HG03108 (cell line): ENCODE data around the gene DUSP15.
"Not testable (repeated sequence)": the region's sequence is repeated elsewhere in the genome, so short reads cannot be mapped to it uniquely, and the experiment has no call there.

Source experiments
- ATAC-seq: cut with Tn5 transposase; IDR thresholded peaks from one replicate; pipeline ENCODE4 v1.9.1; 2021; ENCODE audit warnings: moderate library complexity; ENCODE audit not compliant: unreplicated experiment

The DUSP15 gene

GRCh38 chr20:31824125-31824485, 46.2 kb downstream of the DUSP15 start:
- no peak for ATAC-seq

DNA sequence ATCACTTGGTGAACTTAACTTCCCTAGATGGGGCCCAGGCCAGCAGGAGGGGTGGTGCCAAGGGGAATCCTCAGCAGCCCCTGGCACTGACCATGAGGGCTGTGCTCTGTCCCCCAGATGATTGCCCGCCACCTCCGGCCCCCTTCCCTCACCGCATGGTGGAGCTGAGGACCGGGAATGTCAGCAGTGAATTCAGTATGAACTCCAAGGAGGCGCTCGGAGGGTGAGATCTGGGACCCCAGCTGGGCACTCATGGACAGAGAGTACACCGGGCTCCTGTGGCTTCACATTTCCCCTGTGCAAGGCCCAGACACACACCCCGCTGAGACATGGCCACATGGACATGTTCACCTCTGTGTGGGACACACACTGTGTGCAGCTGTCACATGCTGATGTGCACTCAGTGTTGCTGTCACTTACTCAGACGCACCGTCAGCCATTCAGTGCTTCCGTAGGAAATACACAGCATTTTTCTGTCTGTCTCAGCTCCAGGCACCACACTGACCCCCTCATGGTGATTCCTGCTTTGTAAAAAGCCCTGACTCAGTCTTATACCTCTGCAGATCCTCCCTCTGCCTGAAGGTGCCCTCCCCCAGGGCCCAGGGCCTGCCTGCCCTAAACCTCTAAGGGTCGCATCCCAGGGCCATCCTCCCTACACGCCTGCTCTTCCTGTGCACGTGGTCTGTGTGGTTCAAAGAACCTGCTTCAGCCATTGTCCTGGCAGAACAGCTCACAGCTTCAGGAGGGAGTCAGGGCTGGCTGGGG, 46.8 kb downstream of the DUSP15 start:
- no peak for ATAC-seq

GRCh38 chr20:31822421-31823330, 47.7 kb downstream of the DUSP15 start:
- ATAC-seq: no peak

DNA sequence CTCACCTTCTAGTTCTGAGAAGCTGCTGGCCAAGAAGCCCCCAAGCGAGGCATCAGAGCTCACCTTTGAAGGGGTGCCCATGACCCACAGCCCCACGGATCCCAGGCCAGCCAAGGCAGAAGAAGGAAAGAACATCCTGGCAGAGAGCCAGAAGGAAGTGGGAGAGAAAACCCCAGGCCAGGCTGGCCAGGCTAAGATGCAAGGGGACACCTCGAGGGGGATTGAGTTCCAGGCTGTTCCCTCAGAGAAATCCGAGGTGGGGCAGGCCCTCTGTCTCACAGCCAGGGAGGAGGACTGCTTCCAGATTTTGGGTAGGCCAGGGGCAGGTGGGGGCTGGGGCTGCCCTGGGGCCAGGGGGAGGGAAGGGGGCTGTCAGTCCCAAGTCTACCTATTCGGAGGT, 48.9 kb downstream of the DUSP15 start:
- no peak for ATAC-seq

GRCh38 chr20:31820228-31820627, 50.1 kb downstream of the DUSP15 start:
- no peak for ATAC-seq

DNA sequence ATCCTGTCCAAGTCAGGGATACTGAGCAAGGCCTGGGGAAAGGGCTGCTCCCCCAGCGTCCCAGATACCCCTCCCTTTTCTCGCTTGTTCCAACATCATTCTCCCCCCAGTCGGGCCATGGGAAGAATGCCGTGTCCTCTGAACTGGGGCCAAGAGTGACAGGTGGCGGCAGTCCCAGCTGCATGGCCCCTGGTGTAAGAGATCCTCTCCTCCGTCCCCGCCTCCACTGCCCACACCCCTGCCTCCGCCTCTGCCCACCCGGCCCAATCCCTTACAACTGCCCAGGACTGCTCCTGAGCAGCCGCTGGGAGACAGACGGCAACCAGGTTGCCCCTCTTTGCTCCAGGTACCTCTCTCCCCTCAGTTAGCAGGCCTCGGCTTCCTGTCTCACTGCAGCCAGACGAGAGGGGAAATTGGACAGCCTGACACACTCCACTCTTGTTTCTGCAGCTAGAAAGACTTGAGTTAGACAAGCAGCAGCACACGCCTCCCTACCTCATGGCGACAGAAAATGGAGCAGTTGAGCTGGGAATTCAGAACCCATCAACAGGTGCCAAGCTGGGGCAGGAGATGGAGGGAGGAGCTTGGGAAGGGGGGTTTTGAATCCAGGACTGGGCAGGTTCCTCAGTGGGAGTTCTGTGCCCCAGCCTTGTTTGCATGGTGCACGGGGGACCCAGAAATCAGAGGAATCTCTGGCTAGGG, 51.1 kb downstream of the DUSP15 start, which contains the start of gene MYLK2:
MYLK2 (plus strand) TSS at position 274 of the 702 bp plus-strand sequence; CDS start at position 499, 225 bp downstream.
- no peak for ATAC-seq

GRCh38 chr20:31818376-31818908, 51.9 kb downstream of the DUSP15 start:
- ATAC-seq: no peak

DNA sequence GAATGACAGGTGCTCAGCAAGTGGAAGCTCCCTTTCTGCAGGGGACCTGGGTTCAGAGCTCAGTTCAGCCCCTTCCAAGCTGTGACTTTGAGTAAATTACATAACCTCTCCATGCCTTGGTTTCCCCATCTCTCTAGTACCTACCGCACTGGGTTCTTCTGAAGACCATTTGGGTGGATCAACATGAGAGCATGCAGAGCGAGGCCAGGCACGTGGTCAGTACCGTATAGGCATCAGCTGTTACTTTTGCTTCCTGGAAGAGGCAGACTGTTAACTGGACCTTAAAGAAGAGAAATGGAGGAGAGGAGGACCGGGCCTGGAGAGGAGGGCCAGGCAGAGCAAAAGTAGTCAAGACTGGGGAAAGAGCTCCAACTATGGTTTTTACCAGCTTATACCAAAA, 52.9 kb downstream of the DUSP15 start:
- ATAC-seq: no peak

- no peak for ATAC-seq
Observed at GRCh38 chr20:31816221-31816620, 54.1 kb downstream of the DUSP15 start.

GRCh38 chr20:31815408-31816188, 54.7 kb downstream of the DUSP15 start:
- no peak for ATAC-seq

DNA sequence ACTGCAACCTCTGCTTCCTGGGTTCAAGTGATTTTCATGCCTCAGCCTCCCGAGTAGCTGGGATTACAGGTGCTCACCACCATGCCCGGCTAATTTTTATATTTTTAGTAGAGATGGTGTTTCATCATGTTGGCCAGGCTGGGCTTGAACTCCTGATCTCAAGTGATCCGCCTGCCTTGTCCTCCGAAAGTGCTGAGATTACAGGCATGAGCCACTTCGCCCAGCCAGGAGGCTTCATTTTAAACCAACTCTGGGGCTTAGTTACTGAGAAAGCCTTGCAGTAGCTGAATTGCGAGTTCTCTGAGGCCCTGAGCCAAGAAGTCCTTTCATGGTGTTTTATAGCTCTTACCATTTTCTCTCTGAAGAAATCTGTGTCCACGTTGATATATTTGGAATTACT, 56.2 kb downstream of the DUSP15 start:
- ATAC-seq: not testable (repeated sequence)

DNA sequence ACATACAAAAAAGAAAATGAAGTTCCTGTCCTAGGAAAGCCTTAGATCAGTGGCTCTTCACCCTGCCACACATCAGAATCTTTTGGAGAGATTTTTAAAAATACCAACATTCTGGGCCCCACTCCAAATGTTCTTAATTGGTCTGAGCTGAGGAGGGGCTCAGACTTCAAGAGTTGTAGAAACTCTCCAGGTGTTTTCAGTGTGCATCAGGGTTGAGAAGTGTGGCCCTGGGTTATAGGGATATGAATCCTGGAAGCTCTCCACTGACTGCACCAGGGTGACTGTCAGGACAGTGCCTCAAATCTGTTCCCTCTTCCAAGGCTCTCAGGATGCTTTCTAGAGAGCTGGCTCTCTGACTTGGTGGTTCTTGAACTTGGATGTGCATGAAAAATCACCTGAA, 56.7 kb downstream of the DUSP15 start:
- ATAC-seq: no peak

DNA sequence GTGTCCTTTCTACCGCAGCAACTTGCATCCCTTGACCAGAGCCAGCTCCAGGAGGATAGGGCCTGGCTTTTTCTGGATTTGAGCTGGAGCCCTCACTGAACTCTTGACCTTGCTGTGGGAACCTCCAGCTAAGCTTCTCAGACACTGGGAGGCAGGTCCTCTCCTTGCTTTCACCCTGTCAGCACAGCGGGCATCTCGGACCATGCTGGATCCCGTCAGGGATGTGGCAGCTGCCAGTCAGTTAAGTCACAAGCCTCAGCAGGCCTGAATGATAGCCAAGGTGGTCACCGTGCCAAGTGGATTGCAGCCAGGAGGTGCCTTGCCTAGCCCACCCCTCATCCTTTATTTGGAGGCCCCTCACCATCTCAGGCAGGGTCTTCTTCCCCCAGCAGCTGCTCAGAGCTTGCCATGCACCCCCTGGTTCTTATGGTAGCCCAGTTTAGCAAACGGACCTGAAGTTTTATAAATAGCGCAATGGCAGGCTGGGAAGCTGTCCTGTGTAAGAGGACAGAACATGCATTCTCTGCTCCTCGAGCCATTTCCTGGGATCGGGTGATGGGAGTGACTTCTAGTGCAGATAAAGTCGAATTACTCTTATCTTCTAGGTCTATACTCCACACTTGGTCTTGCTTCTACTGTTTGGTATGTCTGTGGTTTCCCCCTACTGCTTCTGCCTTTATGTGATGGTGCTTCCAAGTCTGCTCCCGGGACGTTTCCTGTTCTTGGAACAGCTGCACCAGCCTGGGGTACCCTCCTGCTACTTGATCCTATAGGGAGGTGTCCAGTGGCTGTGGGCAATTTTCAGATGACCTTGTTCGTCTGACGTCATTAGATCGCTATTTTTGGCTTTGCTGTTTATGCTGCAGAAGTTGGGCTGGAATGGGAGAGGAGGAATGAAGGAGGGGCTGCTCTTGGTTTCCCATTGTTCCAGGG, 58.3 kb downstream of the DUSP15 start:
- no peak for ATAC-seq

DNA sequence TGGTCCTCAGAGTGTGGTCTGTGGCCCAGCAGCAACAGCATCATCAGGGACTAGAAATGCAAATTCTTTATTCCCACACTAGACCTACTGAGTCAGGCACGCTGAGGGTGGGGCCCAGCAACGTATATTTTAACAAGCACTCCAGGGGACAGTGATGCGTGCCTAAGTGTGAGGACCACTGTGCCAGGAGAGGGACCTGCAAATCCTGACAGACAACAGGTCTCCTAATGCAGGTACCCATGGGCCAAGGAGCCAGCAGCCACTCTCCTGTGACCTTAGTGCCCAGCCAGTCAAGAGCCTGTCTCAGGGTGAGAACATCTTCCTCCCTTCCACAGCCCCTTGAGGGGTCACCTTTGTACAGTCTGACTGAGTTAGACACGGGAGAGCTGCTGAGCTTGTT, 59.1 kb downstream of the DUSP15 start:
- ATAC-seq: no peak
